ENCODE data around the gene ALDH1A2. TPM values are rescaled to one million over a fixed set of nuclear protein-coding genes. Genes with fewer than 3 reads are reported as not detected.

The ALDH1A2 gene
- total RNA-seq, 4 donors from 2014 or later, result 47.9 to 128 (median 109) TPM

GRCh38 chr15:57946491-57947048, 118.9 kb downstream of the ALDH1A2 start:
- no peak for DNase-seq
- no peak for TF ChIP-seq CTCF (IDR thresholded peaks at IDR 0.05)
- TF ChIP-seq POLR2A (IDR thresholded peaks at IDR 0.05), result no peak
- Histone ChIP-seq H3K27me3 (no peaks in the 10 kb centered on the region), H3K4me1 (no peaks in the 10 kb centered on the region), H3K4me3 (no peak overlapping the region), H3K27ac (peak overlapping the region in 1 of 2 donors; percentile 55), H3K9me3 (no peaks in the 10 kb centered on the region), H3K36me3 (no peaks in the 10 kb centered on the region)
- intact Hi-C loops (cut with DNase I; ENCODE audit: low total_unique reads), result no loop called here

GRCh38 chr15:57945616-57946015, 119.9 kb downstream of the ALDH1A2 start:
- no peak for DNase-seq
- no peaks in the 10 kb centered on the region for H3K9me3 ChIP-seq
- TF ChIP-seq POLR2A (IDR thresholded peaks at IDR 0.05) (no peak), CTCF (IDR thresholded peaks at IDR 0.05) (no peak)
- intact Hi-C loops (cut with DNase I; ENCODE audit: low total_unique reads), result no loop called here
- H3K36me3 ChIP-seq, result no peaks in the 10 kb centered on the region
- no peak overlapping the region for H3K4me3 ChIP-seq
- H3K27me3 ChIP-seq, result no peaks in the 10 kb centered on the region
- no peak overlapping the region for H3K27ac ChIP-seq
- no peaks in the 10 kb centered on the region for H3K4me1 ChIP-seq

- no peak for DNase-seq
- Histone ChIP-seq H3K36me3 (no peaks in the 10 kb centered on the region), H3K9me3 (no peaks in the 10 kb centered on the region), H3K4me1 (no peaks in the 10 kb centered on the region), H3K27ac (no peak overlapping the region), H3K27me3 (no peaks in the 10 kb centered on the region), H3K4me3 (no peak overlapping the region)
- intact Hi-C loops (cut with DNase I; ENCODE audit: low total_unique reads), result no loop called here
- no peak for TF ChIP-seq CTCF (IDR thresholded peaks at IDR 0.05)
- TF ChIP-seq POLR2A (IDR thresholded peaks at IDR 0.05), result no peak
These were observed 121.6 kb downstream of the ALDH1A2 start for GRCh38 chr15:57943754-57944420.

GRCh38 chr15:57943171-57943570, 122.3 kb downstream of the ALDH1A2 start:
- no peak for TF ChIP-seq CTCF (IDR thresholded peaks at IDR 0.05)
- no peak for TF ChIP-seq POLR2A (IDR thresholded peaks at IDR 0.05)
- DNase-seq, result no peak
- H3K4me3 ChIP-seq, result no peak overlapping the region

GRCh38 chr15:57941816-57942215, 123.7 kb downstream of the ALDH1A2 start:
- Histone ChIP-seq H3K27ac (no peak overlapping the region), H3K4me1 (no peaks in the 10 kb centered on the region), H3K36me3 (no peaks in the 10 kb centered on the region), H3K4me3 (no peak overlapping the region), H3K27me3 (no peaks in the 10 kb centered on the region), H3K9me3 (no peaks in the 10 kb centered on the region)
- no peak for TF ChIP-seq CTCF (IDR thresholded peaks at IDR 0.05)
- DNase-seq, result no peak
- intact Hi-C loops (cut with DNase I; ENCODE audit: low total_unique reads), result no loop called here

More at GRCh38 chr15:57943171-57943570, 122.3 kb downstream of the ALDH1A2 start:
- Histone ChIP-seq H3K36me3 (no peaks in the 10 kb centered on the region), H3K9me3 (no peaks in the 10 kb centered on the region), H3K27ac (no peak overlapping the region), H3K4me1 (no peaks in the 10 kb centered on the region), H3K27me3 (no peaks in the 10 kb centered on the region)
- intact Hi-C loops (cut with DNase I; ENCODE audit: low total_unique reads), result no loop called here
